Fibroblast of lung (primary cell): Measurements from ENCODE around the gene CCDC138.

ENCODE experiments used
- EZH2 ChIP-seq: IDR thresholded peaks from 2 replicates; pipeline ENCODE4 v1.5.1; 2012; ENCODE audit warnings: low read length, control low read depth, mild to moderate bottlenecking; ENCODE audit errors: missing control alignments
- TF ChIP-seq, protein P1 (sequence below), 2 donors: IDR thresholded peaks in 1 of 2; conservative IDR thresholded peaks in 1 of 2; 1 replicate in 1 of 2; 2 replicates in 1 of 2; pipeline ENCODE4 v1.5.1; 2011 to 2012; ENCODE audit warnings: low read length in 2 of 2, control low read depth in 1 of 2, inconsistent platforms in 1 of 2, low read depth in 1 of 2, mild to moderate bottlenecking in 1 of 2

DNA sequence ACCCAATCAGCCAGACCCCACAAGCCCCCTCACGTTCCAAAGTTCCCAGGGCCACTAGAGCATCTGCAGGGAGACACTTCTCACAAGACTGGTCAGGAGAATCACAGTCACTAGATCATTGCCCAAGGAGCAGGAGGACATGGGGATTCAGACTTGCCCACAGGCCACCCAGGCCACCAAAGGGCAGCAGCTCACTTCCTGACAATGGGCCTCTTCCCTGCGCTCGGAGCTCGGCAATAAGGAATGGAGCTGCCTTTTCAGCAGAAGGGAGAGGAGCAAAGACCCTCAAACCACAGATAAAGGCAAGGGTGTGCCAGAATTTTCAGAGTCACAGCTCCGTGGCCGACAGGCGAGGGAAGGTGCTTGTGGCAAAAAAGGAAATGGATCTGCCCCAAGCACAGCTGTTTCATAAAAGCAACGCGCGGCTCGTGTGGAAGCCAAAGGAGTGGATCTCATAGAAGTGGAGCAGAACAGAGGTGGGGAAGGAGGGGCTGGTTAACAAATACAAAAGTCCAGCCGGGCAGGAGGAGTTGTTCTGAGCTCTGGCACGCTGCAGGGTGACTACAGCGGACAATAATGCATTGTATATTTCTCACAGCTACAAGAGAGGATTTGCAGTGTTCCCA, 130.3 kb downstream of the CCDC138 start:
- TF ChIP-seq, protein P1, sequence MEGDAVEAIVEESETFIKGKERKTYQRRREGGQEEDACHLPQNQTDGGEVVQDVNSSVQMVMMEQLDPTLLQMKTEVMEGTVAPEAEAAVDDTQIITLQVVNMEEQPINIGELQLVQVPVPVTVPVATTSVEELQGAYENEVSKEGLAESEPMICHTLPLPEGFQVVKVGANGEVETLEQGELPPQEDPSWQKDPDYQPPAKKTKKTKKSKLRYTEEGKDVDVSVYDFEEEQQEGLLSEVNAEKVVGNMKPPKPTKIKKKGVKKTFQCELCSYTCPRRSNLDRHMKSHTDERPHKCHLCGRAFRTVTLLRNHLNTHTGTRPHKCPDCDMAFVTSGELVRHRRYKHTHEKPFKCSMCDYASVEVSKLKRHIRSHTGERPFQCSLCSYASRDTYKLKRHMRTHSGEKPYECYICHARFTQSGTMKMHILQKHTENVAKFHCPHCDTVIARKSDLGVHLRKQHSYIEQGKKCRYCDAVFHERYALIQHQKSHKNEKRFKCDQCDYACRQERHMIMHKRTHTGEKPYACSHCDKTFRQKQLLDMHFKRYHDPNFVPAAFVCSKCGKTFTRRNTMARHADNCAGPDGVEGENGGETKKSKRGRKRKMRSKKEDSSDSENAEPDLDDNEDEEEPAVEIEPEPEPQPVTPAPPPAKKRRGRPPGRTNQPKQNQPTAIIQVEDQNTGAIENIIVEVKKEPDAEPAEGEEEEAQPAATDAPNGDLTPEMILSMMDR (conservative IDR thresholded peaks at IDR 0.05 in 1 of 2, IDR thresholded peaks at IDR 0.05 in 1 of 2; ENCODE audit: low read depth in 1 of 2, low read length in 2 of 2), result no peak
- no peak for TF ChIP-seq EZH2
